Gastrocnemius medialis (tissue), 4 donors: ENCODE measurements around the gene RBFOX2.

Experiments
- POLR2A ChIP-seq, 2 donors: fragments of 450-650 bp; IDR thresholded peaks; one replicate each; pipeline ENCODE4 v1.6.1; 2017; ENCODE audit warnings: antibody characterized with exemption in 2 of 2, mild to moderate bottlenecking in 2 of 2, moderate library complexity in 2 of 2
- TF ChIP-seq, protein P1 (sequence below), 5 experiments: fragments of 450-650 bp in 3 of 5; fragments of 200-600 bp in 2 of 5; sonication (generic) in 2 of 5; IDR thresholded peaks in 4 of 5; conservative IDR thresholded peaks in 1 of 5; 1 replicate in 4 of 5; 2 replicates in 1 of 5; pipeline ENCODE4 v1.5.1; 2016 to 2019; ENCODE audit warnings: antibody characterized with exemption in 5 of 5, mild to moderate bottlenecking in 3 of 5, moderate library complexity in 3 of 5

DNA sequence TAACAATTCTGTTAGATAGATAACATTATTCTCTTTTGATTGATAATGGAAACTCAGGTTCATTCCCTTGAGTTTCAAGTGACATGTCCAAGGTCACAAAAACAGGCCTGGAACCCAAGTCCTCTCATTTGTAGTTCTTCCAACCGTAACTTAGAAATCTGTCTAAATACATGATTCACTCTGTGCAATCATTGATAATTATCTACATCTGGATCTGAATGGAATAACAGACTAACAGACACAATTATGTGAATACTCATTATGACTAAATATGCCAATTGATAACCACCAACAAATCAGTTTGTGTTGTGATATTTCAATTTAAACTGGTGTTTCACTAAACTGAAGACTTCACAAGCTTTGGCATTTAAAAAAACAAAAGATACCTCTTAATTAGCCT is 71.0 kb downstream of the RBFOX2 start:
- TF ChIP-seq, protein P1, sequence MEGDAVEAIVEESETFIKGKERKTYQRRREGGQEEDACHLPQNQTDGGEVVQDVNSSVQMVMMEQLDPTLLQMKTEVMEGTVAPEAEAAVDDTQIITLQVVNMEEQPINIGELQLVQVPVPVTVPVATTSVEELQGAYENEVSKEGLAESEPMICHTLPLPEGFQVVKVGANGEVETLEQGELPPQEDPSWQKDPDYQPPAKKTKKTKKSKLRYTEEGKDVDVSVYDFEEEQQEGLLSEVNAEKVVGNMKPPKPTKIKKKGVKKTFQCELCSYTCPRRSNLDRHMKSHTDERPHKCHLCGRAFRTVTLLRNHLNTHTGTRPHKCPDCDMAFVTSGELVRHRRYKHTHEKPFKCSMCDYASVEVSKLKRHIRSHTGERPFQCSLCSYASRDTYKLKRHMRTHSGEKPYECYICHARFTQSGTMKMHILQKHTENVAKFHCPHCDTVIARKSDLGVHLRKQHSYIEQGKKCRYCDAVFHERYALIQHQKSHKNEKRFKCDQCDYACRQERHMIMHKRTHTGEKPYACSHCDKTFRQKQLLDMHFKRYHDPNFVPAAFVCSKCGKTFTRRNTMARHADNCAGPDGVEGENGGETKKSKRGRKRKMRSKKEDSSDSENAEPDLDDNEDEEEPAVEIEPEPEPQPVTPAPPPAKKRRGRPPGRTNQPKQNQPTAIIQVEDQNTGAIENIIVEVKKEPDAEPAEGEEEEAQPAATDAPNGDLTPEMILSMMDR (IDR thresholded peaks at IDR 0.05 in 4 of 5, conservative IDR thresholded peaks at IDR 0.05 in 1 of 5): no peak
- no peak for TF ChIP-seq POLR2A (IDR thresholded peaks at IDR 0.05)
